HG03460 (cell line): ENCODE measurements around the gene CTTN.

Experiments used
- ATAC-seq: cut with Tn5 transposase; IDR thresholded peaks from one replicate; pipeline ENCODE4 v1.9.1; 2021; ENCODE audit not compliant: unreplicated experiment

Gene CTTN

GRCh38 chr11:70409437-70409836 lies 11.1 kb downstream of the CTTN start:
- ATAC-seq = no peak

- no peak for ATAC-seq
Observed at GRCh38 chr11:70409871-70410270, 11.5 kb downstream of the CTTN start.

- no peak for ATAC-seq
Observed at GRCh38 chr11:70410276-70411205, 12.2 kb downstream of the CTTN start.

- no peak for ATAC-seq
Observed at GRCh38 chr11:70411713-70412452, 13.6 kb downstream of the CTTN start.

- no peak for ATAC-seq
Observed at GRCh38 chr11:70413151-70413550, 14.8 kb downstream of the CTTN start.

GRCh38 chr11:70414341-70415100 lies 16.2 kb downstream of the CTTN start:
- ATAC-seq = no peak

- ATAC-seq = no peak
Observed at GRCh38 chr11:70415191-70415590, 16.9 kb downstream of the CTTN start.

GRCh38 chr11:70415642-70416395 lies 17.5 kb downstream of the CTTN start:
- ATAC-seq = no peak

- no peak for ATAC-seq
Observed at GRCh38 chr11:70416881-70417280, 18.6 kb downstream of the CTTN start.

- ATAC-seq = no peak
Observed at GRCh38 chr11:70418130-70418529, 19.8 kb downstream of the CTTN start.

- ATAC-seq = no peak
Observed at GRCh38 chr11:70419307-70420007, 21.1 kb downstream of the CTTN start.

GRCh38 chr11:70420008-70420464 lies 21.7 kb downstream of the CTTN start:
- no peak for ATAC-seq

GRCh38 chr11:70420496-70420895 lies 22.2 kb downstream of the CTTN start:
- ATAC-seq = no peak

- no peak for ATAC-seq
Observed at GRCh38 chr11:70421123-70421522, 22.8 kb downstream of the CTTN start.

- no peak for ATAC-seq
Observed at GRCh38 chr11:70422692-70423522, 24.6 kb downstream of the CTTN start.

GRCh38 chr11:70423523-70424505 lies 25.5 kb downstream of the CTTN start:
- ATAC-seq = no peak

GRCh38 chr11:70424765-70425344 lies 26.5 kb downstream of the CTTN start:
- ATAC-seq = no peak

- no peak for ATAC-seq
Observed at GRCh38 chr11:70427436-70427835, 29.1 kb downstream of the CTTN start.
